ENCODE measurements around the gene SPHKAP.

GRCh38 chr2:227942965-227943364 is 238.5 kb downstream of the SPHKAP start:
- TF ChIP-seq CSDC2 (CRISPR knock-in tag; IDR thresholded peaks at IDR 0.05) (no peak), ZFP30 (CRISPR knock-in tag; IDR thresholded peaks at IDR 0.05) (no peak), ZNF8 (CRISPR knock-in tag; IDR thresholded peaks at IDR 0.05) (no peak)

Measured in SK-N-SH treated with all-trans-retinoic acid at 6 μM for 48 hours (cell line).